DOHH2 (cell line): Measurements from ENCODE around the gene MRTO4.
A peak's percentile ranks its signal among the peaks of the same experiment; 100 is the strongest.
"Not testable (repeated sequence)": the region's sequence is repeated elsewhere in the genome, so short reads cannot be mapped to it uniquely, and the experiment has no call there.

Source experiments
- H3F3A ChIP-seq: fragments of 200-600 bp; sonication (generic), shearing (Covaris generic); 2 replicates; pipeline ENCODE4 v1.6.0; 2016; ENCODE audit warnings: antibody characterized with exemption, mild to moderate bottlenecking; ENCODE audit not compliant: control insufficient read depth, insufficient read depth
- H3K27ac ChIP-seq: fragments of 200-600 bp; sonication (generic); 2 replicates; pipeline ENCODE4 v1.5.1; 2014; ENCODE audit warnings: low read depth, mild to moderate bottlenecking, low read length, moderate library complexity
- H3K27me3 ChIP-seq: fragments of 200-600 bp; sonication (generic); 2 replicates; pipeline ENCODE4 v1.6.1; 2014; ENCODE audit warnings: mild to moderate bottlenecking, low read length, mixed read lengths; ENCODE audit not compliant: control insufficient read depth
- H3K36me3 ChIP-seq: fragments of 200-600 bp; sonication (generic); 2 replicates; pipeline ENCODE4 v1.6.1; 2014; ENCODE audit warnings: mild to moderate bottlenecking, low read length, moderate library complexity, mixed read lengths; ENCODE audit not compliant: control insufficient read depth
- H3K4me1 ChIP-seq: fragments of 200-600 bp; sonication (generic); 2 replicates; pipeline ENCODE4 v1.6.1; 2014; ENCODE audit warnings: mild to moderate bottlenecking, low read length, mixed read lengths; ENCODE audit not compliant: control insufficient read depth
- H3K4me2 ChIP-seq: fragments of 200-600 bp; sonication (generic); 2 replicates; pipeline ENCODE4 v1.6.0; 2014; ENCODE audit warnings: mild to moderate bottlenecking, low read length, moderate library complexity
- H3K4me3 ChIP-seq: fragments of 200-600 bp; sonication (generic); 2 replicates; pipeline ENCODE4 v1.5.1; 2014; ENCODE audit warnings: mild to moderate bottlenecking, low read length, mixed read lengths
- H3K79me2 ChIP-seq: fragments of 200-600 bp; sonication (generic); 2 replicates; pipeline ENCODE4 v1.6.1; 2014; ENCODE audit warnings: mild to moderate bottlenecking, low read length, mixed read lengths; ENCODE audit not compliant: control insufficient read depth
- H3K9me2 ChIP-seq: fragments of 200-600 bp; sonication (generic); replicated peaks from 2 replicates; pipeline ENCODE4 v1.6.1; 2014; ENCODE audit warnings: mild to moderate bottlenecking, low read length, mixed read lengths; ENCODE audit not compliant: control insufficient read depth
- H3K9me3 ChIP-seq: fragments of 200-600 bp; sonication (generic); 2 replicates; pipeline ENCODE4 v1.6.1; 2014; ENCODE audit warnings: antibody characterized with exemption, low read length, mixed read lengths; ENCODE audit not compliant: control insufficient read depth, insufficient read depth
- H4K20me1 ChIP-seq: fragments of 200-600 bp; sonication (generic); 2 replicates; pipeline ENCODE4 v1.6.0; 2014; ENCODE audit warnings: low read depth, mild to moderate bottlenecking, antibody characterized with exemption, low read length, moderate library complexity; ENCODE audit not compliant: control insufficient read depth, insufficient read depth
- EZH2phosphoT487 ChIP-seq: fragments of 200-600 bp; sonication (generic); IDR thresholded peaks from 2 replicates; pipeline ENCODE4 v1.6.1; 2017; ENCODE audit warnings: borderline replicate concordance, mild to moderate bottlenecking, antibody characterized with exemption, low read length, moderate library complexity, mixed read lengths
- TF ChIP-seq, protein P1 (sequence below): fragments of 200-600 bp; sonication (generic); IDR thresholded peaks from one replicate; pipeline ENCODE4 v1.5.1; 2014; ENCODE audit warnings: antibody characterized with exemption, mild to moderate bottlenecking, low read depth, low read length; ENCODE audit not compliant: poor library complexity, severe bottlenecking

Gene MRTO4

DNA sequence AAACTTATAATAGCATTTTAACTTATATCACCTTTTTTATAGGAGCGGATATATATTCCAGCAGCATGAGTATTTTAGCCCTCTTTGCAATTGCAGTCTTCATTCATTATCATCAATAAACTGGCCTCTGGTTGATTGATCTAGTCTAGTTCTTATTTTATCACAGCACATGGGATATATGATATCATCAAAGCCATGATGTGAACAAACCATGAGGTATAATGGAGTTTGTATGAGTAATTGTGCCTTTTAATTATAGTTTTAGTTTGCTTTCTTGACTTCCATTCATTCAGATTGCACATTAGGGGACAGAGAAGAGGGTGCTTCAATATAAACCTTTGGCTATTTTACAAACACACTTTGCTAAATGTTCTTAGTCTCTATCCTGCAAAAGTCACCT is 38.0 kb upstream of the MRTO4 start:
- H3K4me3 ChIP-seq = no peak overlapping the region
- peaks cover 7% of the 10 kb centered on the region; the same call in 1 of the 2 replicates for H4K20me1 ChIP-seq
- no peak overlapping the region for H3K27ac ChIP-seq
- TF ChIP-seq, protein P1, sequence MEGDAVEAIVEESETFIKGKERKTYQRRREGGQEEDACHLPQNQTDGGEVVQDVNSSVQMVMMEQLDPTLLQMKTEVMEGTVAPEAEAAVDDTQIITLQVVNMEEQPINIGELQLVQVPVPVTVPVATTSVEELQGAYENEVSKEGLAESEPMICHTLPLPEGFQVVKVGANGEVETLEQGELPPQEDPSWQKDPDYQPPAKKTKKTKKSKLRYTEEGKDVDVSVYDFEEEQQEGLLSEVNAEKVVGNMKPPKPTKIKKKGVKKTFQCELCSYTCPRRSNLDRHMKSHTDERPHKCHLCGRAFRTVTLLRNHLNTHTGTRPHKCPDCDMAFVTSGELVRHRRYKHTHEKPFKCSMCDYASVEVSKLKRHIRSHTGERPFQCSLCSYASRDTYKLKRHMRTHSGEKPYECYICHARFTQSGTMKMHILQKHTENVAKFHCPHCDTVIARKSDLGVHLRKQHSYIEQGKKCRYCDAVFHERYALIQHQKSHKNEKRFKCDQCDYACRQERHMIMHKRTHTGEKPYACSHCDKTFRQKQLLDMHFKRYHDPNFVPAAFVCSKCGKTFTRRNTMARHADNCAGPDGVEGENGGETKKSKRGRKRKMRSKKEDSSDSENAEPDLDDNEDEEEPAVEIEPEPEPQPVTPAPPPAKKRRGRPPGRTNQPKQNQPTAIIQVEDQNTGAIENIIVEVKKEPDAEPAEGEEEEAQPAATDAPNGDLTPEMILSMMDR = no peak
- TF ChIP-seq EZH2phosphoT487 = no peak
- peak overlapping the region; percentile 91; the same call in 1 of the 2 replicates for H3K4me2 ChIP-seq
- H3F3A ChIP-seq = peaks cover 4% of the 10 kb centered on the region; the same call in 1 of the 2 replicates
- no peaks in the 10 kb centered on the region for H3K27me3 ChIP-seq
- H3K9me2 ChIP-seq = no peaks in the 10 kb centered on the region
- H3K9me3 ChIP-seq = no peaks in the 10 kb centered on the region
- peaks cover 82% of the 10 kb centered on the region for H3K79me2 ChIP-seq
- H3K36me3 ChIP-seq = peaks cover 73% of the 10 kb centered on the region
- peaks cover 29% of the 10 kb centered on the region for H3K4me1 ChIP-seq

GRCh38 chr1:19216585-19216984 is 35.0 kb upstream of the MRTO4 start:
- H3K4me1 ChIP-seq = peaks cover 17% of the 10 kb centered on the region
- peaks cover 90% of the 10 kb centered on the region for H3K36me3 ChIP-seq
- not testable (repeated sequence) for H3F3A ChIP-seq, H3K27me3 ChIP-seq, H3K4me2 ChIP-seq, H3K9me2 ChIP-seq, H3K4me3 ChIP-seq, H3K9me3 ChIP-seq, H3K27ac ChIP-seq, H4K20me1 ChIP-seq
- peaks cover 58% of the 10 kb centered on the region for H3K79me2 ChIP-seq

GRCh38 chr1:19219451-19219850 is 32.2 kb upstream of the MRTO4 start:
- H3K9me3 ChIP-seq = no peaks in the 10 kb centered on the region
- no peak overlapping the region for H3K4me3 ChIP-seq
- H3K36me3 ChIP-seq = peaks cover 93% of the 10 kb centered on the region
- no peak for TF ChIP-seq EZH2phosphoT487
- TF ChIP-seq, protein P1 = no peak
- H3K79me2 ChIP-seq = peaks cover 29% of the 10 kb centered on the region
- no peak overlapping the region for H3K4me2 ChIP-seq
- H3K27me3 ChIP-seq = no peaks in the 10 kb centered on the region
- H4K20me1 ChIP-seq = no peaks in the 10 kb centered on the region; the same call in 1 of the 2 replicates
- no peak overlapping the region for H3K27ac ChIP-seq
- H3K4me1 ChIP-seq = no peaks in the 10 kb centered on the region
- H3K9me2 ChIP-seq = no peaks in the 10 kb centered on the region
- peaks cover 3% of the 10 kb centered on the region; the same call in 1 of the 2 replicates for H3F3A ChIP-seq

- peaks cover 93% of the 10 kb centered on the region for H3K36me3 ChIP-seq
- H3K4me3 ChIP-seq = no peak overlapping the region
- H3F3A ChIP-seq = 0 out of 2 replicates have a peak, but pooled peaks cover 3% of the 10 kb centered on the region
- no peaks in the 10 kb centered on the region for H3K27me3 ChIP-seq
- H4K20me1 ChIP-seq = no peaks in the 10 kb centered on the region; the same call in 1 of the 2 replicates
- H3K27ac ChIP-seq = no peak overlapping the region
- no peaks in the 10 kb centered on the region for H3K4me1 ChIP-seq
- peaks cover 22% of the 10 kb centered on the region for H3K79me2 ChIP-seq
- no peak for TF ChIP-seq EZH2phosphoT487
- TF ChIP-seq, protein P1 = no peak
- H3K4me2 ChIP-seq = no peak overlapping the region
- no peaks in the 10 kb centered on the region for H3K9me3 ChIP-seq
- no peaks in the 10 kb centered on the region for H3K9me2 ChIP-seq
Measured at GRCh38 chr1:19220080-19220846, 31.3 kb upstream of the MRTO4 start.
